GM23338 (cell line): ENCODE data around the gene TEX13B. TPM values are rescaled to one million over a fixed set of nuclear protein-coding genes. Genes with fewer than 3 reads are reported as not detected.

Experiments used
- ATAC-seq: fragments of 200-7000 bp; cut with Tn5 transposase; 3 replicates; pipeline ENCODE4 v1.9.1; 2020
- DNase-seq: peaks from one replicate; pipeline ENCODE4 v3.0.0-alpha.2; 2015; ENCODE audit warnings: low spot score
- H2AFZ ChIP-seq: fragments of 200-600 bp; sonication (generic); 2 replicates; pipeline ENCODE4 v1.8.0; 2016; ENCODE audit warnings: antibody characterized with exemption, mild to moderate bottlenecking, moderate library complexity
- H3F3A ChIP-seq: fragments of 200-600 bp; sonication (generic); replicated peaks from 2 replicates; pipeline ENCODE4 v1.8.0; 2017; ENCODE audit warnings: antibody characterized with exemption, mixed run types, low read depth
- H3K27ac ChIP-seq: fragments of 200-600 bp; sonication (generic); 2 replicates; pipeline ENCODE4 v1.6.1; 2016; ENCODE audit warnings: low read depth
- H3K27me3 ChIP-seq: fragments of 200-600 bp; sonication (generic); 2 replicates; pipeline ENCODE4 v1.8.0; 2016; ENCODE audit warnings: mild to moderate bottlenecking, mixed run types, moderate library complexity; ENCODE audit not compliant: insufficient read depth
- H3K36me3 ChIP-seq: fragments of 200-600 bp; sonication (generic); 2 replicates; pipeline ENCODE4 v1.8.0; 2016; ENCODE audit warnings: mild to moderate bottlenecking; ENCODE audit not compliant: insufficient read depth
- H3K4me1 ChIP-seq: fragments of 200-600 bp; sonication (generic); 2 replicates; pipeline ENCODE4 v1.8.0; 2016; ENCODE audit warnings: mild to moderate bottlenecking, moderate library complexity; ENCODE audit not compliant: insufficient read depth
- H3K4me2 ChIP-seq: fragments of 200-600 bp; sonication (generic); 2 replicates; pipeline ENCODE4 v1.7.1; 2017; ENCODE audit warnings: mixed run types
- H3K4me3 ChIP-seq: fragments of 200-600 bp; sonication (generic); 2 replicates; pipeline ENCODE4 v1.6.1; 2016; ENCODE audit warnings: mixed run types
- H3K79me2 ChIP-seq: fragments of 200-600 bp; sonication (generic); replicated peaks from 2 replicates; pipeline ENCODE4 v1.8.0; 2017; ENCODE audit warnings: mild to moderate bottlenecking; ENCODE audit not compliant: insufficient read depth
- H3K9me2 ChIP-seq: fragments of 200-600 bp; sonication (generic); 2 replicates; pipeline ENCODE4 v1.8.0; 2017; ENCODE audit not compliant: insufficient read depth
- H4K20me1 ChIP-seq: fragments of 200-600 bp; sonication (generic); replicated peaks from 2 replicates; pipeline ENCODE4 v1.8.0; 2017; ENCODE audit warnings: mild to moderate bottlenecking; ENCODE audit not compliant: insufficient read depth
- H3K27ac Mint-ChIP-seq: 2 replicates; pipeline ENCODE4 v1.8.0; 2020; ENCODE audit warnings: inconsistent platforms, mild to moderate bottlenecking, moderate library complexity, mixed read lengths
- H3K27me3 Mint-ChIP-seq: 3 replicates; pipeline ENCODE4 v1.8.0; 2022; ENCODE audit warnings: low read depth, mild to moderate bottlenecking, moderate library complexity, mixed read lengths, inconsistent platforms; ENCODE audit not compliant: insufficient read depth, poor library complexity
- H3K36me3 Mint-ChIP-seq: 3 replicates; pipeline ENCODE4 v1.8.0; 2021; ENCODE audit warnings: low read depth, mild to moderate bottlenecking, inconsistent platforms, moderate library complexity, mixed read lengths
- H3K4me1 Mint-ChIP-seq: 3 replicates; pipeline ENCODE4 v1.8.0; 2020; ENCODE audit warnings: mild to moderate bottlenecking, inconsistent platforms, mixed read lengths
- H3K4me3 Mint-ChIP-seq: 3 replicates; pipeline ENCODE4 v1.8.0; 2021; ENCODE audit warnings: moderate library complexity, mild to moderate bottlenecking, inconsistent platforms, mixed read lengths
- H3K9me3 Mint-ChIP-seq: 3 replicates; pipeline ENCODE4 v1.8.0; 2020; ENCODE audit warnings: moderate library complexity, mild to moderate bottlenecking, inconsistent platforms, mixed read lengths
- CREB1 ChIP-seq: fragments of 250-450 bp; sonication (Bioruptor Pico); IDR thresholded peaks from 2 replicates; pipeline ENCODE4 v1.5.0; 2020; ENCODE audit warnings: low read depth, mild to moderate bottlenecking, moderate library complexity
- EZH2 ChIP-seq: fragments of 200-600 bp; sonication (generic); IDR thresholded peaks from one replicate; pipeline ENCODE4 v1.8.0; 2017; ENCODE audit warnings: antibody characterized with exemption, mild to moderate bottlenecking, low read depth; ENCODE audit not compliant: unreplicated experiment
- EZH2phosphoT487 ChIP-seq: fragments of 200-600 bp; sonication (generic); IDR thresholded peaks from one replicate; pipeline ENCODE4 v1.8.1; 2018; ENCODE audit warnings: antibody characterized with exemption; ENCODE audit not compliant: unreplicated experiment
- JUNB ChIP-seq: IDR thresholded peaks from one replicate; pipeline ENCODE4 v1.6.1; 2016; ENCODE audit warnings: antibody characterized with exemption; ENCODE audit not compliant: unreplicated experiment
- NANOG ChIP-seq: IDR thresholded peaks from 2 replicates; pipeline ENCODE4 v1.6.1; 2016; ENCODE audit warnings: antibody characterized with exemption, borderline replicate concordance
- POLR2AphosphoS5 ChIP-seq: IDR thresholded peaks from 2 replicates; pipeline ENCODE4 v1.6.1; 2016; ENCODE audit warnings: antibody characterized with exemption, low read depth
- STAT1 ChIP-seq: IDR thresholded peaks from one replicate; pipeline ENCODE4 v1.6.1; 2016; ENCODE audit warnings: antibody characterized with exemption; ENCODE audit not compliant: unreplicated experiment
- ZNF114 ChIP-seq: fragments of 250-450 bp; sonication (Bioruptor Pico); IDR thresholded peaks from 2 replicates; pipeline ENCODE4 v1.5.0; 2020; ENCODE audit warnings: mild to moderate bottlenecking, moderate library complexity
- ZNF331 ChIP-seq: fragments of 250-450 bp; sonication (Bioruptor Pico); IDR thresholded peaks from 2 replicates; pipeline ENCODE4 v1.5.0; 2020; ENCODE audit warnings: low read depth, mild to moderate bottlenecking, moderate library complexity
- polyA plus RNA-seq: library from polyadenylated mRNA; unstranded; fragments of >200 nt; fragmentation: Nextera tagmentation; extraction: Ambion mirVana; gene quantifications from 2 replicates; pipeline ENCODE4 v1.2.1, GENCODE V29; 2016
- total RNA-seq: library from RNA; depleted of rRNA; stranded (reverse); fragments of >200 nt; shearing (Covaris generic); gene quantifications from 2 replicates; pipeline ENCODE4 v1.2.3, GENCODE V29; 2014
- TF ChIP-seq, protein P1 (sequence below): fragments of 250-450 bp; sonication (Bioruptor Pico); IDR thresholded peaks from 2 replicates; pipeline ENCODE4 v1.5.0; 2020; ENCODE audit warnings: mild to moderate bottlenecking, moderate library complexity
- TF ChIP-seq, protein P2 (sequence below): IDR thresholded peaks from one replicate; pipeline ENCODE4 v1.6.1; 2018; ENCODE audit warnings: antibody characterized with exemption; ENCODE audit not compliant: unreplicated experiment
- TF ChIP-seq, protein P3 (sequence below): IDR thresholded peaks from 2 replicates; pipeline ENCODE4 v1.6.1; 2016; ENCODE audit warnings: antibody characterized with exemption
- TF ChIP-seq, protein P4 (sequence below), 2 experiments: fragments of 200-600 bp in 1 of 2; sonication (generic) in 1 of 2; conservative IDR thresholded peaks; 2 replicates each; pipeline versions ENCODE4 v1.5.1 to v1.6.1; 2016 to 2017; ENCODE audit warnings: antibody characterized with exemption in 2 of 2, low read depth in 2 of 2, mild to moderate bottlenecking in 2 of 2, moderate library complexity in 1 of 2

The TEX13B gene
- total and polyA plus RNA-seq, 2 experiments from 2014 or later: 0.16 TPM; not detected in 1

DNA sequence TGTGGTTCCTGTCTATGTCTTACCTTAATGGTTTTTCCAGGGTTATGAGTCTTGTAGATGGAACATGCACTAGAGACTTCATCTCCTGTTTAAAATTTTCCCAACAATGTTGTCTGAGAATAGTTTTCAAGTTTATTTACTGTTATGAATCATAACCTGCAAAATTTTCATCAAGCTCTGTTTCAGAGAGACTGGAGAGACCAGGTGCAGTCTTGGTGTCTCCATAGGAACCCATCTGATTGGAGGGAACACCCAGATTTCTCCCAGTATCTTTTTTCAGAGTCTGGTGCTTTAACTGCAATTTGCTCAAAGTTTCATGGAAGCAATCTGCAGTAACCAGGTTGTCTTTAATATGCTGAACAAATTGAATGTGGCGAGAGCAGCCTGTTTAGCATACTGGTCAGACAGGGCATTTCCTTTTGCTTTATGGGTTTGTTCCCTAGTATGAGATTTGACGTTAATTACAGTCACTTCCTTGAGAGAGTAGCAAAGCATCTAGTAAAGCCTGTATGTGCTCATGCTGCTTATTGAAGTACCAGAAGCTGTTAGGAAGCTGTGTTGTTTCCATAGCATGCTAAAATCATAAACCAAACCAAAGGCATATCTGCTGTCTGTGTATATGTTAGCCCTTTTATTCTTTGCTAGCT, 43.9 kb upstream of the TEX13B start:
- H3K4me1 ChIP-seq: no peaks in the 10 kb centered on the region; the same call in 1 of the 2 replicates
- H3K27me3 Mint-ChIP-seq: no peaks in the 10 kb centered on the region
- H4K20me1 ChIP-seq: no peaks in the 10 kb centered on the region
- H3K9me2 ChIP-seq: no peaks in the 10 kb centered on the region
- H3K36me3 Mint-ChIP-seq: no peaks in the 10 kb centered on the region
- no peak for ATAC-seq
- no peaks in the 10 kb centered on the region for H3F3A ChIP-seq
- H3K4me3 ChIP-seq: no peak overlapping the region
- no peak overlapping the region for H3K27ac Mint-ChIP-seq
- no peaks in the 10 kb centered on the region for H3K79me2 ChIP-seq
- no peak overlapping the region for H3K4me3 Mint-ChIP-seq
- TF ChIP-seq EZH2phosphoT487: no peak
- TF ChIP-seq, protein P1, sequence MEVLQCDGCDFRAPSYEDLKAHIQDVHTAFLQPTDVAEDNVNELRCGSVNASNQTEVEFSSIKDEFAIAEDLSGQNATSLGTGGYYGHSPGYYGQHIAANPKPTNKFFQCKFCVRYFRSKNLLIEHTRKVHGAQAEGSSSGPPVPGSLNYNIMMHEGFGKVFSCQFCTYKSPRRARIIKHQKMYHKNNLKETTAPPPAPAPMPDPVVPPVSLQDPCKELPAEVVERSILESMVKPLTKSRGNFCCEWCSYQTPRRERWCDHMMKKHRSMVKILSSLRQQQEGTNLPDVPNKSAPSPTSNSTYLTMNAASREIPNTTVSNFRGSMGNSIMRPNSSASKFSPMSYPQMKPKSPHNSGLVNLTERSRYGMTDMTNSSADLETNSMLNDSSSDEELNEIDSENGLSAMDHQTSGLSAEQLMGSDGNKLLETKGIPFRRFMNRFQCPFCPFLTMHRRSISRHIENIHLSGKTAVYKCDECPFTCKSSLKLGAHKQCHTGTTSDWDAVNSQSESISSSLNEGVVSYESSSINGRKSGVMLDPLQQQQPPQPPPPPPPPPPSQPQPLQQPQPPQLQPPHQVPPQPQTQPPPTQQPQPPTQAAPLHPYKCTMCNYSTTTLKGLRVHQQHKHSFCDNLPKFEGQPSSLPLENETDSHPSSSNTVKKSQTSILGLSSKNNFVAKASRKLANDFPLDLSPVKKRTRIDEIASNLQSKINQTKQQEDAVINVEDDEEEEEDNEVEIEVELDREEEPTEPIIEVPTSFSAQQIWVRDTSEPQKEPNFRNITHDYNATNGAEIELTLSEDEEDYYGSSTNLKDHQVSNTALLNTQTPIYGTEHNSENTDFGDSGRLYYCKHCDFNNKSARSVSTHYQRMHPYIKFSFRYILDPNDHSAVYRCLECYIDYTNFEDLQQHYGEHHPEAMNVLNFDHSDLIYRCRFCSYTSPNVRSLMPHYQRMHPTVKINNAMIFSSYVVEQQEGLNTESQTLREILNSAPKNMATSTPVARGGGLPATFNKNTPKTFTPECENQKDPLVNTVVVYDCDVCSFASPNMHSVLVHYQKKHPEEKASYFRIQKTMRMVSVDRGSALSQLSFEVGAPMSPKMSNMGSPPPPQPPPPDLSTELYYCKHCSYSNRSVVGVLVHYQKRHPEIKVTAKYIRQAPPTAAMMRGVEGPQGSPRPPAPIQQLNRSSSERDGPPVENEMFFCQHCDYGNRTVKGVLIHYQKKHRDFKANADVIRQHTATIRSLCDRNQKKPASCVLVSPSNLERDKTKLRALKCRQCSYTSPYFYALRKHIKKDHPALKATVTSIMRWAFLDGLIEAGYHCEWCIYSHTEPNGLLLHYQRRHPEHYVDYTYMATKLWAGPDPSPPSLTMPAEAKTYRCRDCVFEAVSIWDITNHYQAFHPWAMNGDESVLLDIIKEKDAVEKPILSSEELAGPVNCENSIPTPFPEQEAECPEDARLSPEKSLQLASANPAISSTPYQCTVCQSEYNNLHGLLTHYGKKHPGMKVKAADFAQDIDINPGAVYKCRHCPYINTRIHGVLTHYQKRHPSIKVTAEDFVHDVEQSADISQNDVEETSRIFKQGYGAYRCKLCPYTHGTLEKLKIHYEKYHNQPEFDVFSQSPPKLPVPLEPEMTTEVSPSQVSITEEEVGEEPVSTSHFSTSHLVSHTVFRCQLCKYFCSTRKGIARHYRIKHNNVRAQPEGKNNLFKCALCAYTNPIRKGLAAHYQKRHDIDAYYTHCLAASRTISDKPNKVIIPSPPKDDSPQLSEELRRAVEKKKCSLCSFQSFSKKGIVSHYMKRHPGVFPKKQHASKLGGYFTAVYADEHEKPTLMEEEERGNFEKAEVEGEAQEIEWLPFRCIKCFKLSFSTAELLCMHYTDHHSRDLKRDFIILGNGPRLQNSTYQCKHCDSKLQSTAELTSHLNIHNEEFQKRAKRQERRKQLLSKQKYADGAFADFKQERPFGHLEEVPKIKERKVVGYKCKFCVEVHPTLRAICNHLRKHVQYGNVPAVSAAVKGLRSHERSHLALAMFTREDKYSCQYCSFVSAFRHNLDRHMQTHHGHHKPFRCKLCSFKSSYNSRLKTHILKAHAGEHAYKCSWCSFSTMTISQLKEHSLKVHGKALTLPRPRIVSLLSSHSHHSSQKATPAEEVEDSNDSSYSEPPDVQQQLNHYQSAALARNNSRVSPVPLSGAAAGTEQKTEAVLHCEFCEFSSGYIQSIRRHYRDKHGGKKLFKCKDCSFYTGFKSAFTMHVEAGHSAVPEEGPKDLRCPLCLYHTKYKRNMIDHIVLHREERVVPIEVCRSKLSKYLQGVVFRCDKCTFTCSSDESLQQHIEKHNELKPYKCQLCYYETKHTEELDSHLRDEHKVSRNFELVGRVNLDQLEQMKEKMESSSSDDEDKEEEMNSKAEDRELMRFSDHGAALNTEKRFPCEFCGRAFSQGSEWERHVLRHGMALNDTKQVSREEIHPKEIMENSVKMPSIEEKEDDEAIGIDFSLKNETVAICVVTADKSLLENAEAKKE (CRISPR knock-in tag): no peak
- TF ChIP-seq, protein P2, sequence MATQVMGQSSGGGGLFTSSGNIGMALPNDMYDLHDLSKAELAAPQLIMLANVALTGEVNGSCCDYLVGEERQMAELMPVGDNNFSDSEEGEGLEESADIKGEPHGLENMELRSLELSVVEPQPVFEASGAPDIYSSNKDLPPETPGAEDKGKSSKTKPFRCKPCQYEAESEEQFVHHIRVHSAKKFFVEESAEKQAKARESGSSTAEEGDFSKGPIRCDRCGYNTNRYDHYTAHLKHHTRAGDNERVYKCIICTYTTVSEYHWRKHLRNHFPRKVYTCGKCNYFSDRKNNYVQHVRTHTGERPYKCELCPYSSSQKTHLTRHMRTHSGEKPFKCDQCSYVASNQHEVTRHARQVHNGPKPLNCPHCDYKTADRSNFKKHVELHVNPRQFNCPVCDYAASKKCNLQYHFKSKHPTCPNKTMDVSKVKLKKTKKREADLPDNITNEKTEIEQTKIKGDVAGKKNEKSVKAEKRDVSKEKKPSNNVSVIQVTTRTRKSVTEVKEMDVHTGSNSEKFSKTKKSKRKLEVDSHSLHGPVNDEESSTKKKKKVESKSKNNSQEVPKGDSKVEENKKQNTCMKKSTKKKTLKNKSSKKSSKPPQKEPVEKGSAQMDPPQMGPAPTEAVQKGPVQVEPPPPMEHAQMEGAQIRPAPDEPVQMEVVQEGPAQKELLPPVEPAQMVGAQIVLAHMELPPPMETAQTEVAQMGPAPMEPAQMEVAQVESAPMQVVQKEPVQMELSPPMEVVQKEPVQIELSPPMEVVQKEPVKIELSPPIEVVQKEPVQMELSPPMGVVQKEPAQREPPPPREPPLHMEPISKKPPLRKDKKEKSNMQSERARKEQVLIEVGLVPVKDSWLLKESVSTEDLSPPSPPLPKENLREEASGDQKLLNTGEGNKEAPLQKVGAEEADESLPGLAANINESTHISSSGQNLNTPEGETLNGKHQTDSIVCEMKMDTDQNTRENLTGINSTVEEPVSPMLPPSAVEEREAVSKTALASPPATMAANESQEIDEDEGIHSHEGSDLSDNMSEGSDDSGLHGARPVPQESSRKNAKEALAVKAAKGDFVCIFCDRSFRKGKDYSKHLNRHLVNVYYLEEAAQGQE: no peak
- TF ChIP-seq POLR2AphosphoS5: no peak
- TF ChIP-seq CREB1 (CRISPR knock-in tag): no peak
- TF ChIP-seq JUNB: no peak
- TF ChIP-seq ZNF114 (CRISPR knock-in tag): no peak
- TF ChIP-seq STAT1: no peak
- no peak for TF ChIP-seq NANOG
- TF ChIP-seq EZH2: no peak
- TF ChIP-seq, protein P3, sequence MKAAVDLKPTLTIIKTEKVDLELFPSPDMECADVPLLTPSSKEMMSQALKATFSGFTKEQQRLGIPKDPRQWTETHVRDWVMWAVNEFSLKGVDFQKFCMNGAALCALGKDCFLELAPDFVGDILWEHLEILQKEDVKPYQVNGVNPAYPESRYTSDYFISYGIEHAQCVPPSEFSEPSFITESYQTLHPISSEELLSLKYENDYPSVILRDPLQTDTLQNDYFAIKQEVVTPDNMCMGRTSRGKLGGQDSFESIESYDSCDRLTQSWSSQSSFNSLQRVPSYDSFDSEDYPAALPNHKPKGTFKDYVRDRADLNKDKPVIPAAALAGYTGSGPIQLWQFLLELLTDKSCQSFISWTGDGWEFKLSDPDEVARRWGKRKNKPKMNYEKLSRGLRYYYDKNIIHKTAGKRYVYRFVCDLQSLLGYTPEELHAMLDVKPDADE: no peak
- TF ChIP-seq, protein P4, sequence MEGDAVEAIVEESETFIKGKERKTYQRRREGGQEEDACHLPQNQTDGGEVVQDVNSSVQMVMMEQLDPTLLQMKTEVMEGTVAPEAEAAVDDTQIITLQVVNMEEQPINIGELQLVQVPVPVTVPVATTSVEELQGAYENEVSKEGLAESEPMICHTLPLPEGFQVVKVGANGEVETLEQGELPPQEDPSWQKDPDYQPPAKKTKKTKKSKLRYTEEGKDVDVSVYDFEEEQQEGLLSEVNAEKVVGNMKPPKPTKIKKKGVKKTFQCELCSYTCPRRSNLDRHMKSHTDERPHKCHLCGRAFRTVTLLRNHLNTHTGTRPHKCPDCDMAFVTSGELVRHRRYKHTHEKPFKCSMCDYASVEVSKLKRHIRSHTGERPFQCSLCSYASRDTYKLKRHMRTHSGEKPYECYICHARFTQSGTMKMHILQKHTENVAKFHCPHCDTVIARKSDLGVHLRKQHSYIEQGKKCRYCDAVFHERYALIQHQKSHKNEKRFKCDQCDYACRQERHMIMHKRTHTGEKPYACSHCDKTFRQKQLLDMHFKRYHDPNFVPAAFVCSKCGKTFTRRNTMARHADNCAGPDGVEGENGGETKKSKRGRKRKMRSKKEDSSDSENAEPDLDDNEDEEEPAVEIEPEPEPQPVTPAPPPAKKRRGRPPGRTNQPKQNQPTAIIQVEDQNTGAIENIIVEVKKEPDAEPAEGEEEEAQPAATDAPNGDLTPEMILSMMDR (conservative IDR thresholded peaks at IDR 0.05; ENCODE audit: low read depth in 2 of 2): no peak
- TF ChIP-seq ZNF331 (CRISPR knock-in tag): no peak
- H2AFZ ChIP-seq: no peak overlapping the region
- H3K27me3 ChIP-seq: no peaks in the 10 kb centered on the region
- no peaks in the 10 kb centered on the region for H3K36me3 ChIP-seq
- H3K4me1 Mint-ChIP-seq: peaks cover 8% of the 10 kb centered on the region; the same call in 2 of the 3 replicates
- DNase-seq: no peak
- no peaks in the 10 kb centered on the region for H3K9me3 Mint-ChIP-seq
- no peak overlapping the region for H3K27ac ChIP-seq
- H3K4me2 ChIP-seq: no peak overlapping the region
